Osteocyte (in vitro differentiated cells): ENCODE measurements around the gene NAIF1. TPM values are rescaled to one million over a fixed set of nuclear protein-coding genes. Genes with fewer than 3 reads are reported as not detected.
"Not testable (repeated sequence)": the region's sequence is repeated elsewhere in the genome, so short reads cannot be mapped to it uniquely, and the experiment has no call there.

Source experiments
- DNase-seq: peaks from one replicate; pipeline ENCODE4 v3.0.0; 2021; ENCODE audit warnings: mixed read lengths; ENCODE audit not compliant: unreplicated experiment; ENCODE audit errors: extremely low spot score
- H3K27ac Mint-ChIP-seq: one replicate; pipeline ENCODE4 v1.8.0; 2021; ENCODE audit warnings: mild to moderate bottlenecking, mixed read lengths; ENCODE audit not compliant: unreplicated experiment
- H3K27me3 Mint-ChIP-seq: one replicate; pipeline ENCODE4 v1.8.0; 2021; ENCODE audit warnings: mixed read lengths; ENCODE audit not compliant: unreplicated experiment
- H3K36me3 Mint-ChIP-seq: one replicate; pipeline ENCODE4 v1.8.0; 2021; ENCODE audit warnings: mixed read lengths; ENCODE audit not compliant: unreplicated experiment
- H3K4me1 Mint-ChIP-seq: one replicate; pipeline ENCODE4 v1.8.0; 2021; ENCODE audit warnings: mixed read lengths; ENCODE audit not compliant: unreplicated experiment
- H3K4me3 Mint-ChIP-seq: one replicate; pipeline ENCODE4 v1.8.0; 2021; ENCODE audit warnings: mild to moderate bottlenecking, moderate library complexity, mixed read lengths; ENCODE audit not compliant: unreplicated experiment
- H3K9me3 Mint-ChIP-seq: one replicate; pipeline ENCODE4 v1.8.0; 2021; ENCODE audit warnings: mixed read lengths; ENCODE audit not compliant: unreplicated experiment
- CTCF ChIP-seq: fragments of 200-600 bp; sonication (generic); IDR thresholded peaks from 2 replicates; pipeline ENCODE4 v1.5.0; 2021; ENCODE audit warnings: antibody characterized with exemption, mild to moderate bottlenecking, moderate library complexity
- total RNA-seq: library from RNA; stranded (reverse); gene quantifications from 2 replicates; pipeline ENCODE4 v1.2.1, GENCODE V29; 2021

Gene NAIF1
- total RNA-seq, 1 donor from 2014 or later, result 8.4 TPM

GRCh38 chr9:128048663-128049062 lies 18.5 kb downstream of the NAIF1 start:
- Mint-ChIP-seq H3K27ac (no peak overlapping the region), H3K9me3 (no peaks in the 10 kb centered on the region), H3K4me1 (peaks cover 5% of the 10 kb centered on the region), H3K27me3 (no peaks in the 10 kb centered on the region), H3K4me3 (no peak overlapping the region), H3K36me3 (no peaks in the 10 kb centered on the region)
- TF ChIP-seq CTCF, result no peak
- DNase-seq, result no peak

- no peak overlapping the region for H3K27ac Mint-ChIP-seq
- H3K4me1 Mint-ChIP-seq, result peaks cover 9% of the 10 kb centered on the region
- H3K27me3 Mint-ChIP-seq, result peaks cover under 1% of the 10 kb centered on the region
- TF ChIP-seq CTCF, result no peak
- no peaks in the 10 kb centered on the region for H3K36me3 Mint-ChIP-seq
- H3K9me3 Mint-ChIP-seq, result no peaks in the 10 kb centered on the region
- DNase-seq, result no peak
- no peak overlapping the region for H3K4me3 Mint-ChIP-seq
These were observed 19.9 kb downstream of the NAIF1 start for GRCh38 chr9:128047231-128047630.

GRCh38 chr9:128045831-128046230 lies 21.3 kb downstream of the NAIF1 start:
- Mint-ChIP-seq H3K27me3 (peaks cover 11% of the 10 kb centered on the region), H3K4me3 (no peak overlapping the region), H3K36me3 (no peaks in the 10 kb centered on the region), H3K4me1 (peaks cover 11% of the 10 kb centered on the region), H3K27ac (no peak overlapping the region), H3K9me3 (no peaks in the 10 kb centered on the region)
- no peak for DNase-seq
- no peak for TF ChIP-seq CTCF

- not testable (repeated sequence) for DNase-seq, H3K4me3 Mint-ChIP-seq, H3K27ac Mint-ChIP-seq, H3K9me3 Mint-ChIP-seq, H3K36me3 Mint-ChIP-seq
- H3K27me3 Mint-ChIP-seq, result peaks cover 11% of the 10 kb centered on the region
- peaks cover 11% of the 10 kb centered on the region for H3K4me1 Mint-ChIP-seq
These were observed 21.7 kb downstream of the NAIF1 start for GRCh38 chr9:128045409-128045808.

GRCh38 chr9:128043467-128043868 lies 23.7 kb downstream of the NAIF1 start:
- H3K27me3 Mint-ChIP-seq, result peaks cover 11% of the 10 kb centered on the region
- no peak overlapping the region for H3K4me3 Mint-ChIP-seq
- peaks cover 9% of the 10 kb centered on the region for H3K4me1 Mint-ChIP-seq
- no peak overlapping the region for H3K27ac Mint-ChIP-seq
- DNase-seq, result no peak
- H3K36me3 Mint-ChIP-seq, result no peaks in the 10 kb centered on the region
- H3K9me3 Mint-ChIP-seq, result no peaks in the 10 kb centered on the region
- no peak for TF ChIP-seq CTCF

- no peak overlapping the region for H3K4me3 Mint-ChIP-seq
- no peak for DNase-seq
- H3K27me3 Mint-ChIP-seq, result peaks cover 11% of the 10 kb centered on the region
- H3K27ac Mint-ChIP-seq, result no peak overlapping the region
- TF ChIP-seq CTCF, result no peak
- H3K9me3 Mint-ChIP-seq, result no peaks in the 10 kb centered on the region
- no peaks in the 10 kb centered on the region for H3K36me3 Mint-ChIP-seq
- peaks cover 9% of the 10 kb centered on the region for H3K4me1 Mint-ChIP-seq
These were observed 25.1 kb downstream of the NAIF1 start for GRCh38 chr9:128042043-128042442.

GRCh38 chr9:128040783-128041182 lies 26.3 kb downstream of the NAIF1 start:
- not testable (repeated sequence) for H3K27ac Mint-ChIP-seq, DNase-seq, H3K36me3 Mint-ChIP-seq, H3K4me3 Mint-ChIP-seq, H3K4me1 Mint-ChIP-seq, H3K9me3 Mint-ChIP-seq
- peaks cover 11% of the 10 kb centered on the region for H3K27me3 Mint-ChIP-seq

- not testable (repeated sequence) for H3K27me3 Mint-ChIP-seq, H3K4me1 Mint-ChIP-seq, H3K9me3 Mint-ChIP-seq, H3K36me3 Mint-ChIP-seq, DNase-seq, H3K27ac Mint-ChIP-seq, H3K4me3 Mint-ChIP-seq
These were observed 30.6 kb downstream of the NAIF1 start for GRCh38 chr9:128036522-128036921.
